Activated CD4-positive, alpha-beta T cell treated with anti-CD3 and anti-CD28 coated beads, Interleukin-2, amount 50 U/mL, for 1 hour (primary cell): ENCODE data around the gene ACTL7B.
"Not testable (repeated sequence)": the region's sequence is repeated elsewhere in the genome, so short reads cannot be mapped to it uniquely, and the experiment has no call there.

Experiments used
- DNase-seq: peaks from one replicate; pipeline ENCODE4 v3.0.0-alpha.2; 2020

The ACTL7B gene

GRCh38 chr9:108867829-108868228, 12.0 kb upstream of the ACTL7B start:
- no peak for DNase-seq

- no peak for DNase-seq
These were observed 11.3 kb upstream of the ACTL7B start for GRCh38 chr9:108867116-108867515.

GRCh38 chr9:108866001-108866420, 10.2 kb upstream of the ACTL7B start:
- DNase-seq, result no peak

- no peak for DNase-seq
These were observed 9.3 kb upstream of the ACTL7B start for GRCh38 chr9:108865037-108865436.

GRCh38 chr9:108864446-108864845, 8.7 kb upstream of the ACTL7B start:
- DNase-seq, result no peak

GRCh38 chr9:108863891-108864290, 8.1 kb upstream of the ACTL7B start:
- DNase-seq, result no peak

- DNase-seq, result no peak
These were observed 6.2 kb upstream of the ACTL7B start, which contains the start of gene ACTL7A for GRCh38 chr9:108861997-108862396. TSS of gene ACTL7A (plus strand) at chr9:108862266. CDS start at chr9:108862323, 57 bp downstream.

GRCh38 chr9:108861464-108861863, 5.7 kb upstream of the ACTL7B start:
- DNase-seq, result no peak

GRCh38 chr9:108860764-108861163, 5.0 kb upstream of the ACTL7B start:
- no peak for DNase-seq

- no peak for DNase-seq
These were observed 4.6 kb upstream of the ACTL7B start for GRCh38 chr9:108860354-108860753.

- no peak for DNase-seq
These were observed 3.8 kb upstream of the ACTL7B start for GRCh38 chr9:108859459-108860114.

- no peak for DNase-seq
These were observed 1.8 kb upstream of the ACTL7B start for GRCh38 chr9:108857572-108857971.

GRCh38 chr9:108855529-108855886, 278 bp downstream of the ACTL7B start:
- DNase-seq, result no peak

- DNase-seq, result no peak
These were observed 901 bp downstream of the ACTL7B start for GRCh38 chr9:108854641-108855528.

- no peak for DNase-seq
These were observed 1.7 kb downstream of the ACTL7B start for GRCh38 chr9:108854094-108854493.

GRCh38 chr9:108852079-108852478, 3.7 kb downstream of the ACTL7B start:
- DNase-seq, result no peak

- no peak for DNase-seq
These were observed 4.6 kb downstream of the ACTL7B start for GRCh38 chr9:108851138-108851537.

GRCh38 chr9:108850293-108850897, 5.4 kb downstream of the ACTL7B start:
- DNase-seq, result no peak

- not testable (repeated sequence) for DNase-seq
These were observed 7.5 kb downstream of the ACTL7B start for GRCh38 chr9:108848296-108848695.

- no peak for DNase-seq
These were observed 9.8 kb downstream of the ACTL7B start for GRCh38 chr9:108845947-108846346.

GRCh38 chr9:108845507-108845906, 10.3 kb downstream of the ACTL7B start:
- DNase-seq, result no peak

- no peak for DNase-seq
These were observed 10.9 kb downstream of the ACTL7B start for GRCh38 chr9:108844856-108845255.

GRCh38 chr9:108844391-108844790, 11.4 kb downstream of the ACTL7B start:
- no peak for DNase-seq
